ENCODE data around the gene OOEP.

OOEP gene

GRCh38 chr6:73362869-73363536 is 6.7 kb downstream of the OOEP start:
- Histone ChIP-seq H3K27me3 (no peaks in the 10 kb centered on the region), H3K4me1 (no peaks in the 10 kb centered on the region), H3K9me3 (no peaks in the 10 kb centered on the region), H3K36me3 (no peaks in the 10 kb centered on the region), H3K4me3 (ENCODE audit: low read depth, low read length) (no peak overlapping the region)
- no peak for TF ChIP-seq CTCF (IDR thresholded peaks at IDR 0.05; ENCODE audit: low read depth, low read length)
- no peak for DNase-seq

- Histone ChIP-seq H3K36me3 (no peaks in the 10 kb centered on the region), H3K4me1 (no peaks in the 10 kb centered on the region), H3K4me3 (ENCODE audit: low read depth, low read length) (no peak within 1 kb of the TSS), H3K9me3 (no peaks in the 10 kb centered on the region), H3K27me3 (no peaks in the 10 kb centered on the region)
- no peak for TF ChIP-seq CTCF (IDR thresholded peaks at IDR 0.05; ENCODE audit: low read depth, low read length)
- no peak for DNase-seq
Observed at GRCh38 chr6:73362358-73362757, 7.3 kb downstream of the OOEP start, which contains the start of gene KHDC3L. KHDC3L (plus strand) TSS chr6:73362658; CDS start chr6:73362730, 72 bp downstream.

- Histone ChIP-seq H3K4me3 (ENCODE audit: low read depth, low read length) (no peak within 1 kb of the TSS), H3K27me3 (no peaks in the 10 kb centered on the region), H3K36me3 (no peaks in the 10 kb centered on the region), H3K4me1 (no peaks in the 10 kb centered on the region), H3K9me3 (no peaks in the 10 kb centered on the region)
- no peak for DNase-seq
- no peak for TF ChIP-seq CTCF (IDR thresholded peaks at IDR 0.05; ENCODE audit: low read depth, low read length)
Observed at GRCh38 chr6:73353636-73354593, 15.8 kb downstream of the OOEP start, which contains the start of gene DPPA5. DPPA5 (minus strand) TSS chr6:73354276; CDS start chr6:73354225, 51 bp downstream.

GRCh38 chr6:73349311-73349710 is 20.4 kb downstream of the OOEP start:
- no peak for TF ChIP-seq CTCF (IDR thresholded peaks at IDR 0.05; ENCODE audit: low read depth, low read length)
- DNase-seq, result no peak

GRCh38 chr6:73348550-73349204 is 21.0 kb downstream of the OOEP start:
- no peak for TF ChIP-seq CTCF (IDR thresholded peaks at IDR 0.05; ENCODE audit: low read depth, low read length)
- Histone ChIP-seq H3K4me1 (no peaks in the 10 kb centered on the region), H3K36me3 (no peaks in the 10 kb centered on the region), H3K4me3 (ENCODE audit: low read depth, low read length) (no peak overlapping the region), H3K9me3 (no peaks in the 10 kb centered on the region), H3K27me3 (no peaks in the 10 kb centered on the region)
- no peak for DNase-seq

More at GRCh38 chr6:73349311-73349710, 20.4 kb downstream of the OOEP start:
- Histone ChIP-seq H3K4me1 (no peaks in the 10 kb centered on the region), H3K9me3 (no peaks in the 10 kb centered on the region), H3K36me3 (no peaks in the 10 kb centered on the region), H3K4me3 (ENCODE audit: low read depth, low read length) (no peak overlapping the region), H3K27me3 (no peaks in the 10 kb centered on the region)

All from BE2C (cell line).